Measurements from ENCODE around the gene LLCFC1.
"Not testable (repeated sequence)": the region's sequence is repeated elsewhere in the genome, so short reads cannot be mapped to it uniquely, and the experiment has no call there.

Gene LLCFC1

DNA sequence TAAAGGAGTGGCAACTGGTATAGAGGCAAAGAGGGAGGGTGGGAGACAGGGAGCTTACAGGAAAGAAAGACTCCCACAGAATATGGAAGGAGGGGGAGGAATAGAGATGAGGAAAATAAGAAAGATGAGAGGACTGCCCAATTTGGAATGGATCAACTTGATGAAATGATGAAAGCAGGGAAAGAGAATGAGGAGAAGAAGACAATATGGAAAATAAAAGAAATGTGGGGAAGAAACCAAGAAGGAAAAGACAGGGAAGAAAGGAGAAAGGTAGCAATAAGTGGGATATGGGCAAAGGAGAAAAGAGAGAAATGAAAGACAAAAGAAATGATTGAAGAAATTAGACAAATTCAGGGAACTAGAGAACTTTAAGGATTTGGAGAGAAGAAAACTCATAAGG is 19.9 kb downstream of the LLCFC1 start:
- Mint-ChIP-seq H3K27me3 (peaks cover 44% of the 10 kb centered on the region), H3K27ac (ENCODE audit: low read depth) (no peak overlapping the region), H3K4me3 (no peak overlapping the region), H3K9me3 (peaks cover 19% of the 10 kb centered on the region), H3K36me3 (ENCODE audit: insufficient read depth) (no peaks in the 10 kb centered on the region), H3K4me1 (no peaks in the 10 kb centered on the region)
- no peak for DNase-seq (ENCODE audit: low spot score in 2 of 2)
- no peak for ATAC-seq (replicated peaks; ENCODE audit: extremely low read depth, poor library complexity, severe bottlenecking)

DNA sequence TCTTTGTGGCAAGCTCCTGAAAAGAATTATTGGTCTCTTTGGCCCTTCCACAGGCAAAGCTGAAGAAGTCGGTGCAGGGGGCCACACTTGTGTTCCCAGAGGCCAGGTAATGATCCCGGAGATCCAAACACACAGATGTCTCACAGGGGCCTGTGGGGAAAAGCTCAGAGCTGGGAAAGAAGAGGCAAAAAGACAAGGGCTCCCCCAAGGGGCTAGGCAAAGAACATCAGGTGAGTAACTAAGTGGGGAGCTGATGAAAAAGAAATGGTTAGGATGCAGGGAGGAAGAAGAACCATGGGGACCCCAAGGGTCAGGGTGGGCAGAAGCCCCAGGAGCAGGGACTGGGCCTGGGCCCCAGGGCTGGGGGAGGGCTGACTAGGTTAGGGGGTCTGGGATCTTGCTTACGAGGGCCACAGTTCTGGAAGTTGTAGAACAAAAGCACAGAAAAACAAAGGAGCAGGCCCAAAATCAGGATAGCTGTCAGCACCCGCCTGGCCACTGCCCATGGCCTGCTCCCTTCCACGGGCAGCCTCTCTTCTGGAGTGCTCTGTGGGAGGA is 21.8 kb downstream of the LLCFC1 start:
- DNase-seq (ENCODE audit: low spot score in 2 of 2): no peak
- no peaks in the 10 kb centered on the region for H3K36me3 Mint-ChIP-seq (ENCODE audit: insufficient read depth)
- H3K4me1 Mint-ChIP-seq: no peaks in the 10 kb centered on the region
- H3K4me3 Mint-ChIP-seq: no peak overlapping the region
- H3K27me3 Mint-ChIP-seq: peaks cover 60% of the 10 kb centered on the region
- peaks cover 8% of the 10 kb centered on the region for H3K9me3 Mint-ChIP-seq
- no peak for ATAC-seq (replicated peaks; ENCODE audit: extremely low read depth, poor library complexity, severe bottlenecking)
- H3K27ac Mint-ChIP-seq (ENCODE audit: low read depth): no peak overlapping the region

DNA sequence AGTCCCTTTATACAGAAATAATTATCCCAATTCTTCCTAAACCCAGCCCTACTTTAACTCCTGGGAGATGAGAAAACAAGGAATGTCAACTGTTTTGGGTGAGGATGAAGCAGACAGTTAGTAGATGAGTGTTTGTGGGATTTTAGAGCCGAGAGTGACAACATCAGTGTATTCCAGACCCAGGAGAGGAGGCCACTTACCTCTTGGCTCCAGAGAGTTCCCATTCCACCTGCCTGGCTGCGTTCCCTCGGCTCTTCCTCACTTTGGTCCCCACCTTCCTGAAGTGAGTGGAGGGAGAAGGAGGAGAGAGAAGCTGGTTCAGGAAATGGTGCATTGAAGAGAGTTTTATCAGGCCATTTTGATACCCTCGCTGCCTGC is 22.3 kb downstream of the LLCFC1 start:
- H3K4me1 Mint-ChIP-seq: no peaks in the 10 kb centered on the region
- DNase-seq (ENCODE audit: low spot score in 2 of 2) (no peak), ATAC-seq (replicated peaks; ENCODE audit: extremely low read depth, poor library complexity, severe bottlenecking) (no peak)
- no peak overlapping the region for H3K27ac Mint-ChIP-seq (ENCODE audit: low read depth)
- H3K4me3 Mint-ChIP-seq: no peak overlapping the region
- H3K27me3 Mint-ChIP-seq: peaks cover 60% of the 10 kb centered on the region
- H3K36me3 Mint-ChIP-seq (ENCODE audit: insufficient read depth): no peaks in the 10 kb centered on the region
- peaks cover 3% of the 10 kb centered on the region for H3K9me3 Mint-ChIP-seq

DNA sequence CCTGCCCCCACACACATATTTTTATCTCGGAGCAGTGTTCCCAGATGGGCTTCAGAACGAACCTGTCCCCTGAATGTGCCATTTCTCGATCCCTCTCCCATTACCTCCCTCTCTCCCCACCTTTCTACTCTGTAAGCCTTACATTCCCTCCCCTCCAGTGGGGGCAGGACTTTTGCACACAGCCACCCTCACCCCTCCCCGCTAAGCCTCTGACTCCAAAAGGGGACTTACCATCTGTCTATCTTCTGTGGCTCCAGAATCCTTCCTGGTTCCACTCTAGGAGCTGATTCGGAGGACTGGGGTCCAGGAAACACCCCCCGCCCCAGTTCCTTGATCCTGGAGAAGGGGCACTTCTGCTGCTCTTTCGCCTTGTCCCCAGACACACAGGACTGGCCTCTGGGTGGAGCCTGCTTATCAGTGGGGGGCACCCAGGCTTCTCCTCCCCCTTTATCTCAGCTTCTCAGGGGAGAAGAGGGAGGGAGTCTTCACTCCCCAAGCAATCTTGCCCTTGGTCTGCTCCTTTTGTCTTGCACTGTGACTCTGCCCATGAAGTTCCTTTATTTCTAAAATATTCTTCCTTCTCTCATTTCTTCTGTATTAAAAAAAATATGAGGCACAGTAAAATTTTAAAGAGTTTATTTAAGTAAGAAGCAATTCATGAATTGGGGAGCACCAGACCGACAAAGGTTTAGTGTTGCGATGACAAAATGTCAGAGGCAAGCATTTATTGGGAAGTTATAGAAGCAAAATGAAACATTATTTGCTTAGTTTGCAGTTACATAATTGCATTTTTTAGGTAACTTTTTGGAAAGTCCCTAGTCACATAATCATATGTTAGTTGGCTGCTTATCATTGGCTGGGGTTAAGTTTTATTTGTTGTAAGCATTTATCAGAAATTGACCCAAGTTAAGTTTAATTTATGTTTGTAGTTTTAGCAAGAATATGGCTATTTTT is 23.0 kb downstream of the LLCFC1 start, which contains the start of gene KEL:
TSS of gene KEL (minus strand) at position 391 of the 954 bp plus-strand sequence. CDS start at position 234, 157 bp downstream.
- Mint-ChIP-seq H3K9me3 (no peaks in the 10 kb centered on the region), H3K4me1 (no peaks in the 10 kb centered on the region), H3K27ac (ENCODE audit: low read depth) (no peak within 1 kb of the TSS), H3K36me3 (ENCODE audit: insufficient read depth) (no peaks in the 10 kb centered on the region), H3K4me3 (no peak within 1 kb of the TSS), H3K27me3 (peaks cover 62% of the 10 kb centered on the region)
- ATAC-seq (replicated peaks; ENCODE audit: extremely low read depth, poor library complexity, severe bottlenecking): no peak
- no peak for DNase-seq (ENCODE audit: low spot score in 2 of 2)

DNA sequence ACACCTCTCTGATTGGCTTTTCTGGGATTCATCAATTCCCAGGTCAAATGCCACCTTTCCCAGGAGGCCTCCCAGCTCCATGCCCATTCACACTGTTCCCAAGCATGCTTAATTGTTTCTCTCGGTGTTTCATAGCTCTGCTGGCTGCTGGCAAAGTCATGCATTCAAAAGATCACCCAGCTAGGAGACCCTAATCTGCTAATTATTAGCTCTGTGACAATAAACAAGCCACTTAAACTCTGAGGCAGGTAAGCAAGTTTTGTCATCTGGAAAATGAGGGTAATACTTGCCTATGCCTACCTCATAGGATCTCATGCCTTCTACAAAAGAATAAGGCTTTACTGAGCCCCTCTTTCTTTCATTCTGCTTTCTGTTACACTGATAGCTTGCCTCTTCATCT is 23.7 kb downstream of the LLCFC1 start:
- Mint-ChIP-seq H3K27me3 (peaks cover 70% of the 10 kb centered on the region), H3K36me3 (ENCODE audit: insufficient read depth) (peaks cover 3% of the 10 kb centered on the region), H3K9me3 (no peaks in the 10 kb centered on the region), H3K4me1 (no peaks in the 10 kb centered on the region), H3K27ac (ENCODE audit: low read depth) (no peak overlapping the region), H3K4me3 (no peak overlapping the region)
- DNase-seq (ENCODE audit: low spot score in 2 of 2) (no peak), ATAC-seq (replicated peaks; ENCODE audit: extremely low read depth, poor library complexity, severe bottlenecking) (no peak)

DNA sequence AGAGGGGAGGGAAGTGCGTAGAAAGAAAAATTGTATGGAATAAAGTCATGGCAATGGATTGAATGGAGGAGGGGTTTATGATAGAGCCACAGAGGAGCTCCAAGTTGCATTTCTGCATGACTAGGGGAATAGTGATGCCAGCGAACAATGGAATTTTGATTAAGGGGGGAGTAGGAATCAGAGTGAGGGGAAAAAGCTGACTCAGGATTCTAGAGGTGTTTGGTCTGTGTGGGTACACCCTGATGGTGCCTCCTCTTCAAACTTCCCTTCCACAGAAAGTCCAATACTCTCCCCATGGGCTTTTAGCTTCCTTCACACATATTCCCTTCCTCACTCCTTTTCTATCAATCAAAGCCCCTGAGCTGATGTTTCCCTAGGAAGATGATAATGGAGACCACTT is 24.7 kb downstream of the LLCFC1 start:
- Mint-ChIP-seq H3K27ac (ENCODE audit: low read depth) (no peak overlapping the region), H3K4me3 (no peak overlapping the region), H3K9me3 (no peaks in the 10 kb centered on the region), H3K27me3 (peaks cover 75% of the 10 kb centered on the region), H3K4me1 (no peaks in the 10 kb centered on the region), H3K36me3 (ENCODE audit: insufficient read depth) (peaks cover 3% of the 10 kb centered on the region)
- DNase-seq (ENCODE audit: low spot score in 2 of 2): no peak
- ATAC-seq (replicated peaks; ENCODE audit: extremely low read depth, poor library complexity, severe bottlenecking): no peak

DNA sequence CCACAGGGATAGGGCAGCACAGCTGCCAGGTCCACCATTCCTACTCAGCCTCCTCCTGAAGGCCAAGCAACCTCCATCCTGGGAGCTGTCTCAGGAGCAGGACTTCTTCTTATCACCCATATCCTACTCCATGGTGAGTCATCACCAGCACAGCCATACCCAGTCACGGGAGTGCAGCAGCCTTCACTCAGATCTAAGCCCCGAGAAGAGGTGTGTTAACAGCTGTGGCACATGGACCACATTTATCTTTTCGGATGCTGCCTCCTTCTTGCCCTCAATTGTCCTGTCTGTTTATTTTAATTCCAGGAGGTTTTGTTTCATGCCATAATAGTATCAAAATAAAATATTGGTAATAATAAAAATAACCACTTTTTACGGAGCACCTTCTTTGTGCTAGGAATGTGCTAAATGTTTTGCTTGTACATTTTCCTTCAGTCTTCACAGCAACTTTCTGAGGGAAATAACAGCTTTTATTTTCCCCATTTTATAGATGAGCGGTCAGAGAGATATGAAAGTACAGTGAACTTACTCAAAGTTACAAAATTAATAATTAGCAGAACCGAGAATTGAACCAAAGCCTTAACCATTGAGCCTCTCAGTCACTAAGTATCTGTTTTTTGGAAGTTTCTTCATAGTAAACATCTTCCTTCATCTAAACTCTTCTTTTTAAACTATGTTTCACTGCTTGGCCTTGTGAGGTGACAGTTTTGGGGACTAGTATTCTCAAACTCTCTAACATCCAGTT is 25.4 kb downstream of the LLCFC1 start:
- Mint-ChIP-seq H3K27ac (ENCODE audit: low read depth) (no peak overlapping the region), H3K4me1 (no peaks in the 10 kb centered on the region), H3K9me3 (no peaks in the 10 kb centered on the region), H3K27me3 (peaks cover 75% of the 10 kb centered on the region), H3K4me3 (no peak overlapping the region), H3K36me3 (ENCODE audit: insufficient read depth) (peaks cover 3% of the 10 kb centered on the region)
- DNase-seq (ENCODE audit: low spot score in 2 of 2): no peak
- ATAC-seq (replicated peaks; ENCODE audit: extremely low read depth, poor library complexity, severe bottlenecking): no peak

DNA sequence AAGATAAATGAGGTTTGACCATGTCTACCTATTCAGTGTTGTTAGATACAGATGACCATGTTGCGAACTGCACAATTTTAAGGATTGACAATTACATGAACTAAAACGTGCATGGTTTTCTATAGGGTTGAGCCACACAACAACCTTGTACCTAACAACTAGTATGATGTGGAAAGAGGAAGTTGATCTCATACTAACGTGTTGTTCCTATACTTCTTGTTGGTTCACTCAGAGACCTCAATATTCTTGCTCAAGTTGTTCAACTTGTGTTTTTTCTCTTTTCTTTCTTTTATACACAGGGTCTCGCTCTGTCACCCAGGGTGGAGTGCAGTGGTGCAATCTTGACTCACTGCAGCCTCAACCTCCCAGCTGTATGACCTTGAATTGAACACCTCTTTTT is 28.9 kb downstream of the LLCFC1 start:
- peaks cover 88% of the 10 kb centered on the region for H3K27me3 Mint-ChIP-seq
- H3K4me1 Mint-ChIP-seq: no peaks in the 10 kb centered on the region
- H3K4me3 Mint-ChIP-seq: no peak overlapping the region
- no peaks in the 10 kb centered on the region for H3K9me3 Mint-ChIP-seq
- no peak overlapping the region for H3K27ac Mint-ChIP-seq (ENCODE audit: low read depth)
- H3K36me3 Mint-ChIP-seq (ENCODE audit: insufficient read depth): peaks cover 3% of the 10 kb centered on the region
- no peak for ATAC-seq (replicated peaks; ENCODE audit: extremely low read depth, poor library complexity, severe bottlenecking)
- DNase-seq (ENCODE audit: low spot score in 2 of 2): no peak

DNA sequence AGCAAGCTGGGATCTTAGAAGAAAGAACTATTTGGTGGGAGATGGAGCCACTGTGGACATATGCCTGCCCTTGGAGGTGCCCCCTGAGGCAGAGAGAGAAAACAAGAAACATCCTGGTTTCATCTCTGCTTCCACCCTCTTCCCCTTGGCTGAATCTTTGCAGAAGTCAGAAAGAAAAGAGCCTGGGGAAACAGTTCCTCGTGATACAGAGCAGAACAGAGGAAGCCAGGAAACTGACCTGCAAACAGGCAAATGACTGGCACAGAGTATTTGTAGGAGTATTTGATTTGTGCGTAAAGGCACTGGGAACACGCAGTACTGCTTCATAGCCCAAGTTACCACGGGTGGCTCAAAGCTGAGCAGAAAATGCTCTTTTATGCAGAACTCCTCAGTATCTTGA is 29.9 kb downstream of the LLCFC1 start:
- DNase-seq (ENCODE audit: low spot score in 2 of 2): no peak
- Mint-ChIP-seq H3K4me3 (no peak overlapping the region), H3K27ac (ENCODE audit: low read depth) (no peak overlapping the region), H3K4me1 (no peaks in the 10 kb centered on the region), H3K9me3 (no peaks in the 10 kb centered on the region), H3K27me3 (peaks cover 87% of the 10 kb centered on the region), H3K36me3 (ENCODE audit: insufficient read depth) (peaks cover 3% of the 10 kb centered on the region)
- no peak for ATAC-seq (replicated peaks; ENCODE audit: extremely low read depth, poor library complexity, severe bottlenecking)

DNA sequence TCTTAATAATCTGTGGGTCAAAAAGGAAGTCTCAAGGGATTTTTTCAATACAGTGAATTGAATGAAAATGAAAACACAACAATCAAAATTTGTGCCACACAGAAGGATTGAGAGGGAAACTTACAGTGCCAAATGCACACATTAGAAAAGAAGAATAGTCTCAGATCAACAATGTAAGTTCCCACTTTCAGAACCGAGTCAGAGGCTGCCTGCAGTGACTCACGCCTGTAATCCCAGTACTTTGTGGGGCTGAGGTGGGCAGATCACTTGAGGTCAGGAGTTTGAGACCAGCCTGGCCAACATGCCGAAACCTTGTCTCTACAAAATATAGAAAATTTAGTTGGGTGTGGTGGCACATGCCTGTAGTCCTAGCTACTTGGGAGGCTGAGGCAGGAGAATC is 35.3 kb downstream of the LLCFC1 start:
- no peaks in the 10 kb centered on the region for H3K36me3 Mint-ChIP-seq (ENCODE audit: insufficient read depth)
- no peak overlapping the region for H3K27ac Mint-ChIP-seq (ENCODE audit: low read depth)
- ATAC-seq (replicated peaks; ENCODE audit: extremely low read depth, poor library complexity, severe bottlenecking) (no peak), DNase-seq (ENCODE audit: low spot score in 2 of 2) (no peak)
- H3K9me3 Mint-ChIP-seq: peaks cover 5% of the 10 kb centered on the region
- H3K27me3 Mint-ChIP-seq: peaks cover 58% of the 10 kb centered on the region
- no peaks in the 10 kb centered on the region for H3K4me1 Mint-ChIP-seq
- no peak overlapping the region for H3K4me3 Mint-ChIP-seq

DNA sequence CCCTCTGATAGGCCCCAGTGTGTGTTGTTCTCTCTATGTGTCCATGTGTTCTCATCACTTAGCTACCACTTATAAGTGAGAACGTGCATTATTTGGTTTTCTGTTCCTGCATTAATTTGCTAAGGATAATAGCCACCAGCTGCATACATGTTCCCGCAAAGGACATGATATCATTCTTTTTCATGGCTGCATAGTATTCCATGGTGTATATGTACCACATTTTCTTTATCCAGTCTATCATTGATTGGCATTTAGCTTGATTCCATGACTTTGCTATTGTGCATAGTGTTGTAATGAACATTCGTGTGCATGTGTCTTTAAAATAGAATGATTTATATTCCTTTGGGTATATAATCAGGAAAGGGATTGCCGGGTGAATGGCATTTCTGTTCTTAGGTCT is 39.1 kb downstream of the LLCFC1 start:
- not testable (repeated sequence) for H3K9me3 Mint-ChIP-seq; H3K36me3 Mint-ChIP-seq (ENCODE audit: insufficient read depth); ATAC-seq (replicated peaks; ENCODE audit: extremely low read depth, poor library complexity, severe bottlenecking); H3K4me1 Mint-ChIP-seq; H3K27ac Mint-ChIP-seq (ENCODE audit: low read depth); DNase-seq (ENCODE audit: low spot score in 2 of 2); H3K4me3 Mint-ChIP-seq
- peaks cover 45% of the 10 kb centered on the region for H3K27me3 Mint-ChIP-seq

DNA sequence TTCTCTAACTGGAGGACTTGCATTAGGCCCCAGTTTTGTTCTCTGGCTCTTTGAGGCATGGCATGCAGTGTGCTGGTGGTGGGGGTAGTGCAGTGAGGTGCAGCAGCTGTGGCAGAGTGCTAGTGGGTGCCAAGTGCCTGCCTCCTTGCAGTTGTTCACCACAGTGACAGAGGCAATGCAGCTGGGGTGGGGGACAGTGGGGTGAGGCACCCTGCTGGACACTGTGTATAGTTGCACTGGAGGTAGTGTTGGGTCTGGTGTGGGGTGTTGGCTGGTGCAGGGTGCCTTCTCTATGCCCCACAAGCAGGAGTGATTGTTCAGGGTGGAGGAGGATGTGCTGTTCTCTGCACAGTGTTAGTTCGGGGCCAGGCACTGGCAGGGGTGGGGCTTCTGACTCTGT is 44.5 kb downstream of the LLCFC1 start:
- Mint-ChIP-seq H3K9me3 (no peaks in the 10 kb centered on the region), H3K27ac (ENCODE audit: low read depth) (no peak overlapping the region), H3K4me3 (no peak overlapping the region), H3K4me1 (no peaks in the 10 kb centered on the region), H3K27me3 (peaks cover 46% of the 10 kb centered on the region), H3K36me3 (ENCODE audit: insufficient read depth) (peaks cover 1% of the 10 kb centered on the region)
- DNase-seq (ENCODE audit: low spot score in 2 of 2) (no peak), ATAC-seq (replicated peaks; ENCODE audit: extremely low read depth, poor library complexity, severe bottlenecking) (no peak)
